GM12801 (cell line): ENCODE measurements around the gene NAALADL2.

Source experiments
- TF ChIP-seq, protein P1 (sequence below): IDR thresholded peaks from one replicate; pipeline ENCODE4 v1.5.1; 2011; ENCODE audit warnings: control low read depth; ENCODE audit not compliant: insufficient read length; ENCODE audit errors: extremely low read depth

Gene NAALADL2

DNA sequence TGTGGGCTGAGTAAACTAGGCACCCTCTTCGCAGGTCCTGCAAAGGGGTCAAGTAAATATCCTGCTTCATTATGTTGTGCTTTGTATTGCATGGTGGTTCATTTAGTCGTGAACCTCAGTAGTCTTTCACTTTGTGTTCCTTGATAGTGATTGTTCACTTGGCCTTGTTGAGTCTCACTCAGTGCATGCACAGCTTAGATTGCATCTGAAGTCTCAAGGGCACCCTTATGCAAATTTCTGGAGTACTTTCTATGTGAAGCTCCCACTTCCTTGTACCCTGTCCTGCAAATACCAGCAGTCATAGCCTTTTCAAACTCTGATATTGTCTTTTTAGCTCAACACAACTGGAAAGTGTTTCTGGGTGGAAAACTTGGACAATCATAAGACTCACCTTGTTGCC lies 519.2 kb downstream of the NAALADL2 start:
- TF ChIP-seq, protein P1, sequence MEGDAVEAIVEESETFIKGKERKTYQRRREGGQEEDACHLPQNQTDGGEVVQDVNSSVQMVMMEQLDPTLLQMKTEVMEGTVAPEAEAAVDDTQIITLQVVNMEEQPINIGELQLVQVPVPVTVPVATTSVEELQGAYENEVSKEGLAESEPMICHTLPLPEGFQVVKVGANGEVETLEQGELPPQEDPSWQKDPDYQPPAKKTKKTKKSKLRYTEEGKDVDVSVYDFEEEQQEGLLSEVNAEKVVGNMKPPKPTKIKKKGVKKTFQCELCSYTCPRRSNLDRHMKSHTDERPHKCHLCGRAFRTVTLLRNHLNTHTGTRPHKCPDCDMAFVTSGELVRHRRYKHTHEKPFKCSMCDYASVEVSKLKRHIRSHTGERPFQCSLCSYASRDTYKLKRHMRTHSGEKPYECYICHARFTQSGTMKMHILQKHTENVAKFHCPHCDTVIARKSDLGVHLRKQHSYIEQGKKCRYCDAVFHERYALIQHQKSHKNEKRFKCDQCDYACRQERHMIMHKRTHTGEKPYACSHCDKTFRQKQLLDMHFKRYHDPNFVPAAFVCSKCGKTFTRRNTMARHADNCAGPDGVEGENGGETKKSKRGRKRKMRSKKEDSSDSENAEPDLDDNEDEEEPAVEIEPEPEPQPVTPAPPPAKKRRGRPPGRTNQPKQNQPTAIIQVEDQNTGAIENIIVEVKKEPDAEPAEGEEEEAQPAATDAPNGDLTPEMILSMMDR, result no peak

GRCh38 chr3:175381685-175382084 lies 522.6 kb downstream of the NAALADL2 start:
- TF ChIP-seq, protein P1, result no peak

GRCh38 chr3:175383371-175383770 lies 524.2 kb downstream of the NAALADL2 start:
- TF ChIP-seq, protein P1, result no peak

- TF ChIP-seq, protein P1, result no peak
These were observed 524.7 kb downstream of the NAALADL2 start for GRCh38 chr3:175383813-175384212.

- TF ChIP-seq, protein P1, result no peak
These were observed 525.4 kb downstream of the NAALADL2 start for GRCh38 chr3:175384569-175384968.

DNA sequence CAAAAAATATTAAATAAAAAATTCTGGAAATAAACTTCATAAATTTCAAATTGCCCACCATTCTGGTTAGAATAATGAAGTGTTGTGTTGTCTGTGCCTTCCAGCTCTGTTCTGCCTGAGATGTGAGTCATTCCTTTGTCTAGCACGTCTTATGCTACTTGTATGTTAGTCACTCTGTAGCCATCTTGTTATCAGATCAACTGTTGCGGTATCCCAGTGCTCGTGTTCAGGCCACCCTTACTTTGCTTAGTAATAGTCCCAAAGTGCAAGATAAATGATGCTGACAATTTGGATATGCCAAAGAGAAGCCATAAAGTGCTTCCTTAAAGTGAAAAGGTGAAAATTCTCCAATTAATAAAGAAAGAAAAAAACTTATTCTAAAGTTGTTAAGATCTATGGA lies 527.5 kb downstream of the NAALADL2 start:
- TF ChIP-seq, protein P1, result no peak

GRCh38 chr3:175389560-175389959 lies 530.4 kb downstream of the NAALADL2 start:
- TF ChIP-seq, protein P1, result no peak

DNA sequence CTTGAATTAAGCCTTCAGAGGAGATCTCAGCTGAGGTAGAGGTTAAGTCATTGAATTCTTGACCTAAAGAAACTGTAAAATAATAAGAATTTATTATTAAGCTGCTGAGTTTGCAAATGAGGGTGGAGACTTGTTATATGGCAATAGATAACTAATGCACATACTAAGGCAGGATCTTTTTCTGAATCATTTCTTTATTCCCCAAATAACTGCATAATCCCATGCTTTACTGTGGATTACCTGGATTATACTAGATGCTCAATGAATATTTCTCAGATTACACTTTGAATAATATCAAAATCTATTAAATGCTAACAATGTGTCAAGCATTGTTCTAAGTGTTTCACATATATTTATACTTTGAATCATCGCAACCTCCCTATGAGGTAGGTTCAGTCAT lies 532.5 kb downstream of the NAALADL2 start:
- TF ChIP-seq, protein P1, result no peak
